GM23248 (cell line): ENCODE data around the gene ZBTB49.
"Not testable (repeated sequence)": the region's sequence is repeated elsewhere in the genome, so short reads cannot be mapped to it uniquely, and the experiment has no call there.

Experiments
- EZH2 ChIP-seq: fragments of 200-600 bp; sonication (generic); IDR thresholded peaks from 2 replicates; pipeline ENCODE4 v1.6.1; 2018; ENCODE audit warnings: antibody characterized with exemption, mild to moderate bottlenecking; ENCODE audit not compliant: insufficient read depth, poor library complexity, severe bottlenecking
- EZH2phosphoT487 ChIP-seq: fragments of 200-600 bp; sonication (generic); IDR thresholded peaks from 2 replicates; pipeline ENCODE4 v1.6.1; 2018; ENCODE audit warnings: antibody characterized with exemption, moderate library complexity, mild to moderate bottlenecking, low read depth; ENCODE audit not compliant: insufficient read depth

- TF ChIP-seq EZH2, EZH2phosphoT487: not testable (repeated sequence)
Measured at GRCh38 chr4:4257705-4258104, 32.3 kb upstream of the ZBTB49 start.
